OCI-LY7 (cell line): ENCODE measurements around the gene KREMEN1.

Source experiments
- CTCF ChIP-seq: fragments of 200-600 bp; sonication (generic); conservative IDR thresholded peaks from 2 replicates; pipeline ENCODE4 v1.5.1; 2014; ENCODE audit warnings: mild to moderate bottlenecking, antibody characterized with exemption, low read length, moderate library complexity, mixed read lengths
- EZH2phosphoT487 ChIP-seq: fragments of 200-600 bp; sonication (generic); IDR thresholded peaks from 2 replicates; pipeline ENCODE4 v1.6.1; 2018; ENCODE audit warnings: low read depth, borderline replicate concordance, mild to moderate bottlenecking, mixed run types, antibody characterized with exemption, low read length, moderate library complexity, mixed read lengths

- TF ChIP-seq CTCF, result no peak
- TF ChIP-seq EZH2phosphoT487, result no peak
Measured at GRCh38 chr22:29032584-29032983, 40.3 kb upstream of the KREMEN1 start.
